Type B pancreatic cell (in vitro differentiated cells): ENCODE data around the gene INPP4B. TPM values are rescaled to one million over a fixed set of nuclear protein-coding genes. Genes with fewer than 3 reads are reported as not detected.

Experiments used
- DNase-seq: peaks from one replicate; pipeline ENCODE4 v3.0.0; 2021; ENCODE audit warnings: mixed read lengths; ENCODE audit not compliant: unreplicated experiment; ENCODE audit errors: extremely low spot score
- H3K27ac Mint-ChIP-seq: 2 replicates; pipeline ENCODE4 v1.8.0; 2021; ENCODE audit warnings: mild to moderate bottlenecking, mixed read lengths
- H3K27me3 Mint-ChIP-seq: 2 replicates; pipeline ENCODE4 v1.8.0; 2021; ENCODE audit warnings: mixed read lengths
- H3K36me3 Mint-ChIP-seq: 2 replicates; pipeline ENCODE4 v1.8.0; 2021; ENCODE audit warnings: mixed read lengths
- H3K4me1 Mint-ChIP-seq: one replicate; pipeline ENCODE4 v1.8.0; 2021; ENCODE audit warnings: mixed read lengths; ENCODE audit not compliant: unreplicated experiment
- H3K4me3 Mint-ChIP-seq: 2 replicates; pipeline ENCODE4 v1.8.0; 2021; ENCODE audit warnings: mild to moderate bottlenecking, mixed read lengths
- H3K9me3 Mint-ChIP-seq: 2 replicates; pipeline ENCODE4 v1.8.0; 2021; ENCODE audit warnings: mixed read lengths
- total RNA-seq: library from RNA; stranded (reverse); gene quantifications from 2 replicates; pipeline ENCODE4 v1.2.1, GENCODE V29; 2021; ENCODE audit warnings: low replicate concordance
- TF ChIP-seq, protein P1 (sequence below): fragments of 200-600 bp; sonication (generic); conservative IDR thresholded peaks from 2 replicates; pipeline ENCODE4 v1.5.0; 2021; ENCODE audit warnings: antibody characterized with exemption, mild to moderate bottlenecking

Gene INPP4B
- total RNA-seq, 1 donor from 2014 or later, result 9.0 TPM

GRCh38 chr4:142463206-142463605 lies 382.9 kb downstream of the INPP4B start:
- no peak overlapping the region for H3K27ac Mint-ChIP-seq
- no peak for DNase-seq

DNA sequence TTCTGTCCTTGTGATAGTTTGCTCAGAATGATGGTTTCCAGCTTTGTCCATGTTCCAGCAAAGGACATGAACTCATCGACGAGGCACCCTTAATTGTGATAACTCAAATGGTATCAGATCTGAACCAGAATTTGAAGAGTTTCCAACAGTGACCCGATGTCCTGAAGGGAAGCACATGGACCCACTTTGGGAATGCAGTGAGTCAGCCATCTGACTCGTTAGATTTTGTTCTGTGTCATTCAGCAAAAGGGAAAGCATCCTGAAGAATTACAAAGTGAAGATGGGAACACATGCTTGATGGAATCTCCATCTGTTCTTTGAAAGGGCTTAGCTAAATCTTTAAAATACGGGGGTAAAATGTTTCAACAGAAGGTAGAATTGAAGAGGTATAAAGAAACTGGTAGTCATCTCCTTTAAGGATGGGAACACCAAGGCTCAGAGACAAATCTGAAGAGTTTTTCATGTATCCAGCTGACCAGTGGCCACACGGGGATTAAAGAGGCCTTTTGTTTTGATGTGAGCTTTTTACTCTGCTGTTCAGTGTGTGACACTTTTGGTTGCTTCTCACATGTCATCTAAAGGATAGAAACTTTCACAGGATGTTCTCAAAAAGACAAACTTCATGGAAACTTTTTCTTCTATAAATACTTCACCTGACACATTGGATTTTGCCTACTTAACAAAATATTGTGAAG lies 393.8 kb downstream of the INPP4B start:
- Mint-ChIP-seq H3K27me3 (no peaks in the 10 kb centered on the region), H3K27ac (no peak overlapping the region), H3K36me3 (no peaks in the 10 kb centered on the region), H3K4me1 (no peaks in the 10 kb centered on the region), H3K9me3 (peaks cover 6% of the 10 kb centered on the region), H3K4me3 (no peak overlapping the region)
- no peak for DNase-seq
- TF ChIP-seq, protein P1, sequence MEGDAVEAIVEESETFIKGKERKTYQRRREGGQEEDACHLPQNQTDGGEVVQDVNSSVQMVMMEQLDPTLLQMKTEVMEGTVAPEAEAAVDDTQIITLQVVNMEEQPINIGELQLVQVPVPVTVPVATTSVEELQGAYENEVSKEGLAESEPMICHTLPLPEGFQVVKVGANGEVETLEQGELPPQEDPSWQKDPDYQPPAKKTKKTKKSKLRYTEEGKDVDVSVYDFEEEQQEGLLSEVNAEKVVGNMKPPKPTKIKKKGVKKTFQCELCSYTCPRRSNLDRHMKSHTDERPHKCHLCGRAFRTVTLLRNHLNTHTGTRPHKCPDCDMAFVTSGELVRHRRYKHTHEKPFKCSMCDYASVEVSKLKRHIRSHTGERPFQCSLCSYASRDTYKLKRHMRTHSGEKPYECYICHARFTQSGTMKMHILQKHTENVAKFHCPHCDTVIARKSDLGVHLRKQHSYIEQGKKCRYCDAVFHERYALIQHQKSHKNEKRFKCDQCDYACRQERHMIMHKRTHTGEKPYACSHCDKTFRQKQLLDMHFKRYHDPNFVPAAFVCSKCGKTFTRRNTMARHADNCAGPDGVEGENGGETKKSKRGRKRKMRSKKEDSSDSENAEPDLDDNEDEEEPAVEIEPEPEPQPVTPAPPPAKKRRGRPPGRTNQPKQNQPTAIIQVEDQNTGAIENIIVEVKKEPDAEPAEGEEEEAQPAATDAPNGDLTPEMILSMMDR, result no peak

More at GRCh38 chr4:142463206-142463605, 382.9 kb downstream of the INPP4B start:
- no peaks in the 10 kb centered on the region for H3K9me3 Mint-ChIP-seq
- no peaks in the 10 kb centered on the region for H3K36me3 Mint-ChIP-seq
- no peaks in the 10 kb centered on the region for H3K27me3 Mint-ChIP-seq
- TF ChIP-seq, protein P1, result no peak
- peaks cover 13% of the 10 kb centered on the region for H3K4me1 Mint-ChIP-seq
- no peak overlapping the region for H3K4me3 Mint-ChIP-seq

- no peak for DNase-seq
- no peaks in the 10 kb centered on the region for H3K4me1 Mint-ChIP-seq
- H3K27ac Mint-ChIP-seq, result no peak overlapping the region
- H3K9me3 Mint-ChIP-seq, result no peaks in the 10 kb centered on the region
- TF ChIP-seq, protein P1, result no peak
- no peak overlapping the region for H3K4me3 Mint-ChIP-seq
- no peaks in the 10 kb centered on the region for H3K27me3 Mint-ChIP-seq
- H3K36me3 Mint-ChIP-seq, result no peaks in the 10 kb centered on the region
Measured at GRCh38 chr4:142449771-142450373, 396.2 kb downstream of the INPP4B start.

DNA sequence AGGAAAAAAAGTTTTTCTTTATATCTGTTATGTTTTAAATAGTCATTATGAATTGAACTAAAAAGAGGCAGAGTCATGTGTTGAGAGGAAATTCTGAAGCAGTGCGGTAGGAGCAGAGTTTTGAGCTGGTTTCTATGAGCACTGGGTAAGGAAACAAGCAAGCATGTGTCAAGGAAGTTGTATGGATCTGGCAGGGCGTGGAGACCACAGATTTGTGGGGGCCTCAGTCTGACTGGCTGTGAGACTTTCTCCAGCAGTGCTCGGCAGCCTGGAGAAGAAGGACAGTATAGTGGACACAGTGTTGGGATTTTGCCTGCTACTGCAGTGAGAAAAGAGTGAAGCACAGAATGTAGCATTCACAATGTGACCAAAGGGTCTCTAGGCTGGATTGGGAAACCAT lies 399.1 kb downstream of the INPP4B start:
- Mint-ChIP-seq H3K27ac (no peak overlapping the region), H3K9me3 (no peaks in the 10 kb centered on the region), H3K4me1 (no peaks in the 10 kb centered on the region), H3K27me3 (no peaks in the 10 kb centered on the region), H3K4me3 (no peak overlapping the region), H3K36me3 (no peaks in the 10 kb centered on the region)
- DNase-seq, result no peak
- TF ChIP-seq, protein P1, result no peak

- no peaks in the 10 kb centered on the region for H3K36me3 Mint-ChIP-seq
- H3K27ac Mint-ChIP-seq, result no peak overlapping the region
- H3K9me3 Mint-ChIP-seq, result no peaks in the 10 kb centered on the region
- no peak overlapping the region for H3K4me3 Mint-ChIP-seq
- no peak for DNase-seq
- no peaks in the 10 kb centered on the region for H3K4me1 Mint-ChIP-seq
- H3K27me3 Mint-ChIP-seq, result no peaks in the 10 kb centered on the region
- TF ChIP-seq, protein P1, result no peak
Measured at GRCh38 chr4:142443469-142443868, 402.6 kb downstream of the INPP4B start.
